HG03196 (cell line): Measurements from ENCODE around the gene RAD54L.
"Not testable (repeated sequence)": the region's sequence is repeated elsewhere in the genome, so short reads cannot be mapped to it uniquely, and the experiment has no call there.

Experiments used
- ATAC-seq: cut with Tn5 transposase; IDR thresholded peaks from one replicate; pipeline ENCODE4 v1.9.1; 2021; ENCODE audit not compliant: unreplicated experiment

RAD54L gene

DNA sequence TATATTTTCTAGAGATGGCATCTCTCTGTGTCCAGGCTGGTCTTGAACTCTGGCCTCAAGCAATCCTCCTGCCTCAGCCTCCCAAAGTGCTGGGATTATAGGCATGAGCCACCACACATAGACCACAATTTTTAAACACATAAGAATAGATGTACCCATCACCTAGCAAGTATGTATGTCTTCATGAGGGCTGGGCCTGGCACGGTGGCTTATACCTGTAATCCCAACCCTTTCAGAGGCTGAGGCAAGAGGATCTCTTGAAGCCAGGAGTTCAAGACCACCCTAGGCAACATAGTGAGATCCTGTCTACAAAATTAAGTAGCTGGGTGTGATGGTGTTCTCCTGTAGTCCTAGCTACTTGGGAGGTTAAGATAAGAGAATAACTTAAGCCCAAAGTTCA lies 69.8 kb downstream of the RAD54L start:
- no peak for ATAC-seq

DNA sequence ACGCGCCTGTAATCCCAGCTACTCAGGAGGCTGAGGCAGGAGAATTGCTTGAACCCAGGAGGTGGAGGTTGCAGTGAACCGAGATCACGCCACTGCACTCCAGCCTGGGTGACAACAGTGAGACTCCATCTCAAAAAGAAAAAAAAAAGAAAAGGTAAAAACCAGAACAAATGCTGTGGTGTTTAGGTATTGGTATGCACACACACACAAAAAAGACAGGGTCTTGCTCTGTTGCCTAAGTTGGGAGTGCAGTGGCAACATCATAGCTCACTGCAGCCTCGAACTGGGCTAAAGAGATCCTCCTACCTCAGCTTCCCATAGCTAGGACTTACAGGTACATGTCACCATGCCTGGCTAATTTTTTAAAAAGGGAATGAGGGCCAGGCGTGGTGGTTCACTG lies 71.7 kb downstream of the RAD54L start:
- ATAC-seq, result not testable (repeated sequence)

DNA sequence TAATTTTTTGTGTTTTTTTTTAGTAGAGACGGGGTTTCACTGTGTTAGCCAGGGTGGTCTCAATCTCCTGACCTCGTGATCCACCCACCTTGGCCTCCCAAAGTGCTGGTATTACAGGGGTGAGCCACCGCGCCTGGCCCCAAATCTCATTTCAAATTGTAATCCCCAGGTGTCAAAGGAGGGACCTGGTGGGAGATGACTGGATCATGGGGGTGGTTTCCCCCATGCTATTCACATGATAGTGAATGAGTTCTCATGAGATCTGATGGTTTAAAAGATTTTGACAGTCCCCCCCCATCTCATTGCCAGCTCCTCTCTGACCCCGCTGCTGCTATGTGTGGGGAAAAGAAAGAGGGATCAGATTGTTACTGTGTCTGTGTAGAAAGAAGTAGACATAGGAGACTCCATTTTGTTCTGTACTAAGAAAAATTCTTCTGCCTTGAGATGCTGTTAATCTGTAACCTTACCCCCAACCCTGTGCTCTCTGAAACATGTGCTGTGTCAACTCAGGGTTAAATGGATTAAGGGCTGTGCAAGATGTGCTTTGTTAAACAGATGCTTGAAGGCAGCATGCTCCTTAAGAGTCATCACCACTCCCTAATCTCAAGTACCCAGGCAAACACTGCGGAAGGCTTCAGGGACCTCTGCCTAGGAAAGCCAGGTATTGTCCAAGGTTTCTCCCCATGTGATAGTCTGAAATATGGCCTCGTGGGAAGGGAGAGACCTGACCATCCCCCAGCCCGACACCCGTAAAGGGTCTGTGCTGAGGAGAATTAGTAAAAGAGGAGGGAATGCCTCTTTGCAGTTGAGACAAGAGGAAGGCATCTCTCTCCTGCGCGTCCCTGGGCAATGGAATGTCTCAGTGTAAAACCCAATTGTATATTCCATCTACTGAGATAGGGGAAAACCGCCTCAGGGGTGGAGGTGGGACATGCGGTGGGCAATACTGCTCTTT lies 72.7 kb downstream of the RAD54L start:
- not testable (repeated sequence) for ATAC-seq

DNA sequence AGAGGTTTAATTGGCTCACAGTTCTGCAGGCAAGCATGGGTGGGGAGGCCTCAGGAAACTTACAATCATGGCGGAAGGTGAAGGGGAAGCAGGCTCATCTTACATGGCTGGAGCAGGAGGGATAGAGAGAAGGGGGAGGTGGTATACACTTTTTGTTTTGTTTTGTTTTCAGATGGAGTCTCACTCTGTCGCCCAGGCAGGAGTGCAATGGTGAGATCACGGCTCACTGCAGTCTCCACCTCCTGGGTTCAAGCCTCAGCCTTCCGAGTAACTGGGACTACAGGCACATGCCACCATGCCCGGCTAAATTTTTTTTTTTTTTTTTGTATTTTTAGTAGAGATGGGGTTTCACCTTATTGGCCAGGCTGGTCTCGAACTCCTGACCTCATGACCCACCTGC lies 74.6 kb downstream of the RAD54L start:
- not testable (repeated sequence) for ATAC-seq

DNA sequence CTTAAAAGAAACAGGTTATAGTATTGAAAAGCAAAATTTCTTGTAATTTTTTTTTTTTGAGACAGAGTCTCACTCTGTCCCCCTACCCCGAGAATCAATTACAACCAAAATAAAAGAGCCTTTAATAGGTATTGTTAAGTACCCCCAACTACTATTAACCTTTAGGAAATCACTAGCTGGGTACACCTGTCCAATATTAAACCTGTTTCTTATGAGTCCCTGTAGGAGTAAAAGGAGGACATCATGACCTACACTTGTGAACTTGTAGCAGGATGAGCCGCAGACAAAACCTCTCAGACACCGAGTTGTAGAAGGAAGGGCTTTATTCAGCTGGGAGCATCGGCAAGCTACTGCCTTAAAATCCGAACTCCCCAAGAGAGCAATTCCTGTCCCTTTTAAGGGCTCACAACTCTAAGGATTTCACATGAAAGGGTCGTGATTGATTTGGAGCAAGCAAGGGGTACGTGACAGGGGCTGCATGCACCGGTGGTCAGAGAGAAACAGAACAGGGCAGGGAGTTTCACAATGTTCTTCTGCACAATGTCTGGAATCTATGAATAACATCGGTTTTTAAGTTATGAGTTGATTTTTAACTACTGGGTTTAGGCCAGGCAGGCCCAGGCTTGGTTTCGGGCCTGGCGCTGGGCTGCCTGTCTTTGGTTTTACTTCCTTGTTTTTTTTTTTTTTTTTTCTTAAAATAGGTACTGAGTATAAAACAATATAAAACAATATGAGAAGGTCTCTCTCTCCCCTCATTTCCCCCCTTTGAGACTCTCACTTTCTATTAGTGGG lies 77.9 kb downstream of the RAD54L start:
- ATAC-seq, result peak; percentile 45
